DND-41 (cell line): Measurements from ENCODE around the gene NAA80.
A peak's percentile ranks its signal among the peaks of the same experiment; 100 is the strongest.

ENCODE experiments used
- ATAC-seq: fragments of 200-7000 bp; cut with Tn5 transposase; 3 replicates; pipeline ENCODE4 v1.9.1; 2021; ENCODE audit warnings: low read depth; ENCODE audit not compliant: insufficient read depth
- DNase-seq: peaks from one replicate; pipeline ENCODE4 v3.0.0-alpha.2; 2020
- H2AFZ ChIP-seq: 2 replicates; pipeline ENCODE4 v1.6.0; 2012; ENCODE audit warnings: low read depth, low read length
- H3K27ac ChIP-seq: 2 replicates; pipeline ENCODE4 v1.5.1; 2012; ENCODE audit warnings: low read length, inconsistent platforms
- H3K27me3 ChIP-seq: fragments of 200-600 bp; sonication (generic); 2 replicates; pipeline ENCODE4 v1.6.0; 2012; ENCODE audit warnings: low read length, mild to moderate bottlenecking, inconsistent platforms; ENCODE audit not compliant: insufficient read depth, poor library complexity
- H3K36me3 ChIP-seq: 2 replicates; pipeline ENCODE4 v1.5.1; 2012; ENCODE audit warnings: low read length, inconsistent platforms; ENCODE audit not compliant: insufficient read depth
- H3K4me1 ChIP-seq: 2 replicates; pipeline ENCODE4 v1.5.1; 2012; ENCODE audit warnings: mild to moderate bottlenecking, low read length; ENCODE audit not compliant: insufficient read depth
- H3K4me2 ChIP-seq: 2 replicates; pipeline ENCODE4 v1.6.0; 2012; ENCODE audit warnings: mild to moderate bottlenecking, moderate library complexity, low read length, inconsistent platforms; ENCODE audit not compliant: insufficient read depth
- H3K4me3 ChIP-seq, 2 experiments: fragments of 200-600 bp in 1 of 2; shearing (Covaris generic) in 1 of 2; 2 replicates each; pipeline ENCODE4 v1.5.1; 2012 to 2016; ENCODE audit warnings: inconsistent platforms in 2 of 2, low read length in 2 of 2, mild to moderate bottlenecking in 2 of 2, low read depth in 1 of 2, moderate library complexity in 1 of 2
- H3K79me2 ChIP-seq: 2 replicates; pipeline ENCODE4 v1.6.0; 2012; ENCODE audit warnings: low read length, inconsistent platforms; ENCODE audit not compliant: insufficient read depth
- H3K9ac ChIP-seq: 2 replicates; pipeline ENCODE4 v1.6.0; 2012; ENCODE audit warnings: low read depth, mild to moderate bottlenecking, inconsistent platforms, low read length, moderate library complexity
- H3K9me3 ChIP-seq: 2 replicates; pipeline ENCODE4 v1.5.1; 2012; ENCODE audit warnings: low read length, moderate library complexity, mild to moderate bottlenecking, inconsistent platforms; ENCODE audit not compliant: insufficient read depth, severe bottlenecking
- H4K20me1 ChIP-seq: 2 replicates; pipeline ENCODE4 v1.6.0; 2012; ENCODE audit warnings: low read length; ENCODE audit not compliant: insufficient read depth
- CTCF ChIP-seq: IDR thresholded peaks from 2 replicates; pipeline ENCODE4 v1.5.1; 2012; ENCODE audit warnings: borderline replicate concordance, low read length, moderate library complexity, mild to moderate bottlenecking; ENCODE audit not compliant: poor library complexity, severe bottlenecking; ENCODE audit errors: extremely low read depth
- EZH2 ChIP-seq: IDR thresholded peaks from 3 replicates; pipeline ENCODE4 v1.6.1; 2012; ENCODE audit warnings: borderline replicate concordance, low read depth, mild to moderate bottlenecking, moderate library complexity, low read length, inconsistent platforms; ENCODE audit not compliant: severe bottlenecking

NAA80 gene

DNA sequence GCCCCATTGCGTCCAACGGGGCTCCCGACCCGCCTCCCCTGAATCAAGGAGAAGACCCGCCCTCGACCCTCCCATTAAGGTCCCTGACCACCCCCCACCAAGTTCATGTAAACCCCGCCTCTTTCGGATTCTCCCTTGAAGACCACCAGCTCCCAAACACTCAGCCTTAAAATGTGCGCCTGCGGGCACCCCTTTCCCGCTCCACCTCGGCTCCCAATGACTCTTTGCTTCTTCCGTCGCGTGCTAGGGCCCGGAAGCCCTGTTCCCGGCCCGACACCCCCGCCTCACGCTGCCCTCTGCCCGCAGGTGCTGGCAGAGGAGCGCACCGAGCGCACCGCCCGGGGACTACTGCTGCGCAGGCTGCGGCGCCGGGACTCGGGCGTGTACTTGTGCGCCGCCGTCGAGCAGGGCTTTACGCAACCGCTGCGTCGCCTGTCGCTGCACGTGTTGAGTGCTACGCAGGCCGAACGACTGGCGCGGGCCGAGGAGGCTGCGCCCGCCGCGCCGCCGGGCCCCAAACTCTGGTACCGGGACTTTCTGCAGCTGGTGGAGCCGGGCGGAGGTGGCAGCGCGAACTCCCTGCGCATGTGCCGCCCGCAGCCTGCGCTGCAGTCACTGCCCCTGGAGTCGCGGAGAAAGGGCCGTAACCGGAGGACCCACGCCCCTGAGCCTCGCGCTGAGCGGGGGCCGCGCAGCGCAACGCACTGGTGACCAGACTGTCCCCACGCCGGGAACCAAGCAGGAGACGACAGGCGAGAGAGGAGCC, 23.0 kb downstream of the NAA80 start:
- TF ChIP-seq EZH2 (no peak), CTCF (no peak)
- no peak overlapping the region for H3K9ac ChIP-seq
- H3K27ac ChIP-seq, result no peak overlapping the region
- no peaks in the 10 kb centered on the region for H3K36me3 ChIP-seq
- H2AFZ ChIP-seq, result no peak overlapping the region
- no peak for DNase-seq
- H4K20me1 ChIP-seq, result no peaks in the 10 kb centered on the region
- no peak overlapping the region for H3K4me2 ChIP-seq
- no peak for ATAC-seq
- H3K4me1 ChIP-seq, result peaks cover 8% of the 10 kb centered on the region
- H3K4me3 ChIP-seq, result no peak overlapping the region
- peaks cover 24% of the 10 kb centered on the region for H3K27me3 ChIP-seq
- no peaks in the 10 kb centered on the region for H3K79me2 ChIP-seq
- H3K9me3 ChIP-seq, result no peaks in the 10 kb centered on the region

DNA sequence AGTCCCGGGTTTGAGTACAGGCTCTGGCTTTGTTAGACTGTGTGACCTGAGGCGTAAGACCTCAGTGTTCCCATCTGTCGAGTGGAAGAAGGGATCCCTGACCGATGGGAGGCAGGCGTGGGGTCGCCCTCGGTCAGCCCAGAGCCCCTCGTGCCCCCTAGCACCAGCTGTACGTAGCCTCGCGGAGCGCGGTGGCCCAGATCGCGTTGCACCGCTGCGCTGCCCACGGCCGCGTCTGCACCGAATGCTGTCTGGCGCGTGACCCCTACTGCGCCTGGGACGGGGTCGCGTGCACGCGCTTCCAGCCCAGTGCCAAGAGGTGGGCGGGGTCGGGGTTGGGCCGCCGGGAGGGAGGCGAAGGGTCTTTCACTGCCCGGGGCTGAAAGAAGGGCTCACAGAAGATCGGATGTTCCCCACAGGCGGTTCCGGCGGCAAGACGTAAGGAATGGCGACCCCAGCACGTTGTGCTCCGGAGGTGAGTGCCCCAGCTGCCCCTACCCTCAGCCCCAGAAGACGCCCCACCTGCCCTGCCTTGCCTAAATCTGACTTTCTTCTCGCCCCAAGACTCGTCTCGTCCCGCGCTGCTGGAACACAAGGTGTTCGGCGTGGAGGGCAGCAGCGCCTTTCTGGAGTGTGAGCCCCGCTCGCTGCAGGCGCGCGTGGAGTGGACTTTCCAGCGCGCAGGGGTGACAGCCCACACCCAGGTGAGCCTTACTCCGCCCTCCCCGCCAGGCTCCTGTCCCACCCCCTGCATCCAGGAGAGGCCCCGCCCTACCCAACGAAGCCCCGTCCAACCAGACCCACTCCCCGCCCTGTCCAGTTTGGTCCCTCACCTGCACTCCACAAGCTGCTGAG, 23.8 kb downstream of the NAA80 start:
- H3K9me3 ChIP-seq, result no peaks in the 10 kb centered on the region
- H2AFZ ChIP-seq, result no peak overlapping the region
- peaks cover 8% of the 10 kb centered on the region for H3K4me1 ChIP-seq
- no peak overlapping the region for H3K4me3 ChIP-seq
- no peak for TF ChIP-seq CTCF
- no peak for TF ChIP-seq EZH2
- peaks cover 24% of the 10 kb centered on the region for H3K27me3 ChIP-seq
- DNase-seq (no peak), ATAC-seq (no peak)
- no peaks in the 10 kb centered on the region for H4K20me1 ChIP-seq
- H3K27ac ChIP-seq, result no peak overlapping the region
- no peak overlapping the region for H3K4me2 ChIP-seq
- no peak overlapping the region for H3K9ac ChIP-seq
- H3K36me3 ChIP-seq, result no peaks in the 10 kb centered on the region
- no peaks in the 10 kb centered on the region for H3K79me2 ChIP-seq

DNA sequence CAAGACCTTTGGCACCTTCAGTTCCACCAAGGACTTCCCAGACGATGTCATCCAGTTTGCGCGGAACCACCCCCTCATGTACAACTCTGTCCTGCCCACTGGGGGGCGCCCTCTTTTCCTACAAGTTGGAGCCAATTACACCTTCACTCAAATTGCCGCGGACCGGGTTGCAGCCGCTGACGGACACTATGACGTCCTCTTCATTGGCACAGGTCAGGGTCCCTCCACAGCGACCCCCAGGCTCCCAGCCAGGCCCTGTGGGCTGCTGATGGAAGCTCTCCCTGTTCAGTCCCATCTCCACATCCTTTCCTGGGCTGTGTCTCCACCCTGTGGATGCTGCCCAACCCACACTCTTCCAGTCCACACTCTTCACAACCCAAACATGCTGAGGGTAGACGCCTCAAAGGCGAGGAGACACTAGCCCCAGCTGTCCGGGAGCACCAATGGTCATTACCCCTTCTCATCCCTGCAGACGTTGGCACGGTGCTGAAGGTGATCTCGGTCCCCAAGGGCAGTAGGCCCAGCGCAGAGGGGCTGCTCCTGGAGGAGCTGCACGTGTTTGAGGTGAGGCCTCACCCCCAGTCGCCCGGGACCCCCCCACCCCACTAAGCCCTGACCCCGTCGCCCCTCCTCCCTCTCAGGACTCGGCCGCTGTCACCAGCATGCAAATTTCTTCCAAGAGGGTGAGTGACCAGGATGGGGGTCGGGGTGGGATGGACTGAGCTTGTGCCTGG, 24.7 kb downstream of the NAA80 start:
- no peak overlapping the region for H3K27ac ChIP-seq
- H3K79me2 ChIP-seq, result no peaks in the 10 kb centered on the region
- H4K20me1 ChIP-seq, result no peaks in the 10 kb centered on the region
- no peak overlapping the region for H3K9ac ChIP-seq
- H2AFZ ChIP-seq, result no peak overlapping the region
- H3K9me3 ChIP-seq, result no peaks in the 10 kb centered on the region
- DNase-seq, result peak; percentile 62
- TF ChIP-seq CTCF (peak; percentile 76), EZH2 (no peak)
- H3K36me3 ChIP-seq, result no peaks in the 10 kb centered on the region
- H3K27me3 ChIP-seq, result peaks cover 24% of the 10 kb centered on the region
- H3K4me1 ChIP-seq, result peaks cover 8% of the 10 kb centered on the region
- peak; percentile 59 for ATAC-seq
- H3K4me2 ChIP-seq, result no peak overlapping the region
- H3K4me3 ChIP-seq, result no peak overlapping the region
